ENCODE measurements around the gene PTPRG.

PTPRG gene

DNA sequence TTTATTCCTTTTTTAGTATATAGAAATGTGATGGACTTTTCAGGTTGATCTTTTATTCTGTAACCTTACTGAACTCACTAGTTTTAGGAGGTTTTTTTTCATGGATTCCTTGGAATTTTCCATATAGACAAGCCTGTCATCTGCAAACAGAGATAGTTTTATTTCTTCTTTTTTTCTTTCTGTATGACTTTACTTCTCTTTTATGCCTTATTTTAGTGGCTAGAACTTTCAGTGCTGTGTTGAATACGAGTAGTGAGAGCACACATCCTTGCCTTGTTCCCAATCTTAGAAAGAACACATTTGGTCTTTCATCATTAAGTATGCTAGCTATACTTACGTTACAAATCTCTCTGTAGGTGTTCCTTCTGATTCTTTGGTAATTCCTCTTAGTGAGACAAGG is 336.5 kb downstream of the PTPRG start:
- DNase-seq (ENCODE audit: low read depth), result no peak

DNA sequence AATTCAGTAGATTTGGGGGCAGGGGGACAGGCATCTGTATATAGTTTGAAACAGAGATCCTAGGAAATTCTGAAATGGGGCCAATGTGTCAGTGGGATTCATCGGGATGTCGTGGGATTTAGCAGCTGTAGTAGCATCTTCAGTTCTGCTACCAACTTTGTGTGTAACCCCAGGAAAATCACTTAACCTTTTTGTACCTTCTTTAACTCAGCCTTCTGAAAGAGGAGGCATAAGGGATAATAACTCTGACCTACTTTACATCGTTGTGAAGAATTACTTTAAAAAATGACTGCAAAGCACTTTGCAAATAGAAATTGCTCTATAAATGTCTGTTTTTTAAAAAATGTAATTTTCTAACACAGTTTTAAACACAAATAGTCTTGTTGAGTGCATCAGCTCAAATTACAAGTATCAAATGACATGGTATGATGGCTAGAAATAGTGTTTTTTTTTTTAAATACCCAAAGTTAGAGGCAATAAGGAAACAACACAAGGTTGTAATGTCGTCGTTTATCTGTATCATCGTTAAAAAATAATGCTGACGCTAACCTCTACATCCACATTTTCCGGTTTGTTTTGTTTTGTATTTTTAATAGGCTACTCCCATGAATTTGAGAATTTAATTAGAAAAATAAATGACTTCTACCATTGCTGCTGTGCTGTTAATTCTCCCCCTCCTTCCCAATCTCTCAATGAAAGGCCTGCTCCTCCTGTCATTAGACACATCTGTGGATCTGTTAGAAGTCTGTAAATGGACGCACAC is 338.5 kb downstream of the PTPRG start:
- DNase-seq (ENCODE audit: low read depth), result no peak

DNA sequence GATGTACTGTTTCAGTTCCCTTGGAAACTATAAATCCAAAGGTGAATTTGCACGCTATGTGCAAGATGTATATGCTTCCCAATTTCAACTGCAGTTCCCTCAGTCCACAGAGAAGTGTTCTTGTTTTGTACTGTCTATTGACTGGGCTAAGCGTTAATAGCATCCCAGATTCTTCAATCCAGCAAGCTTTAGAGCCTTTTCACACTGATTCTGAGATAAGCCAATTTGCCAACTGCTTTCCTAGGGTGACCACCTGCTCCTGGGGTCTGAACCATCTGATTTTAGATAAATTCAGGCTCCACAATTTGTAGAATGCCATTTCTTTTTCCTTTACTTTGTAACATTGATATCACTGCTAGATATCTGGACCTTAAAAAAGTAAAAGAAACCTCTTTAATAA is 340.1 kb downstream of the PTPRG start:
- DNase-seq (ENCODE audit: low read depth), result no peak

DNA sequence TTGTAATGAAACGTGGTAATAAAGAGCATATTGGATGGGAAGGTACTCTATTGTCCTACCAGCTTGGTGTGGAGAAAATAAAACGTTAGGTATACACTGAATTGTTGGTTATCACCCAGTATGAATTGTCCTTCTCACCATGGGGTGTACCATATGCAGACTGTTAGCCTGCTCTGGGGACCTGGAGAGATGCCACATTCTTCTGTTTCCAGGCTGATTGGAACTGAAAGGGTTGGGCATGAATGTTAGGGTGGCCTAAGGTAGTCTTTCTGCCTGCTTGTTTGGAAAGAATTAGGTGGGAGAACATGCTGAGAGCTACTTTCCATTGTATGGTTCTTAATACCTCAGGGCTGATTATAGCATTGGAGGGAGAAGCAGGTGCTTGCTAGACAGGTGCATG is 340.6 kb downstream of the PTPRG start:
- DNase-seq (ENCODE audit: low read depth), result no peak

DNA sequence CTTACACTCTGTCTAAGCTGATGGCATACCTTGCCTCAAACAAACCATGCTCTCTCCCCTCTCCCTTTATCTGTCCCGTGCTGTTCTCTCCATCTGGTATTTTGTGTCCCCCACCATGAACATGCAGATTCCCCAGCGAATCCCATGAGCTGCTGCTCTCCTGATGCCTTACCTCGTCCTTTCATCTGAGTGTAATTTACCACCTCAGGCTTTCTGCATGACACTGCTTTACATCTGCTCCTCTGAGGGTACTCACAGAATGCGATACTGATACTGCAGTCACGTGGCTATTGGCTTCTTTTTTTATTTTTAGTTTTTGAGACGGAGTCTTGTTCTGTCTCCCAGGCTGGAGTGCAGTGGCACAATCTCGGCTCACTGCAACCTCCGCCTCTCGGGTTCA is 341.7 kb downstream of the PTPRG start:
- no peak for DNase-seq (ENCODE audit: low read depth)

DNA sequence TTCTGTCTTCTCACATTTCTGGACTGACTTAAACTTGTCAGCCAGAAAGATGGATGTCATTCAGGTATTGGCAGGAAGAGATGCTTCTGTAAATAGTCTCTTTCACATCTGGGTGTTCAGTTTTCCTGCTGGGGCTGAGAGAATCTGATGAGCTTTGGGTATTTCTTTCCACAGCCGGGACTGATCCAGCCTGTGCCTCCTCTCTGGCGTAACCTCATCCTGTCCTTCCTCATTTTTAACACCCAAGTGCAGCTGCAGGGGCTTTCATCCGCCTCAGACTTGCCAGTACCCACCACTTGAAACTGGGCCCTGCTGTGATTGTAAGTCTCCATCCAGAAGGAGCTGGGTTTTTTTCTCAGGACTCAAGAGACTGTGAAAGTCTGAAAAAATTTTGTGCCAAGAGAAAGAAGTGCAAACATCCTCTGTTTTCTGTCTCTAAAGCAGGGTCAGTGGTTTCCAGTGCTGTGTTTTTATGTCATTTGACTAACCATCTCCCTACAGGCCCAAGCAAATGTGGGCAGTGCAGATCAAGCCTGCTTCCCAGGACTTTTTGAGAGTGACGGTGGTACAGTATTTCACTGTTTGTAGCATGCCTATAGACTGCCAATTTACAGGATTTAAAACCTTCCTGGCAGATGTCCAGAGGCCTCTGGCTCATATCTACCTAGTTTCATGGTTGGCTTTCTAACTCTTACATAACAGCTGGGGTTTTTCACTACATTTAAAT is 342.7 kb downstream of the PTPRG start:
- no peak for DNase-seq (ENCODE audit: low read depth)

DNA sequence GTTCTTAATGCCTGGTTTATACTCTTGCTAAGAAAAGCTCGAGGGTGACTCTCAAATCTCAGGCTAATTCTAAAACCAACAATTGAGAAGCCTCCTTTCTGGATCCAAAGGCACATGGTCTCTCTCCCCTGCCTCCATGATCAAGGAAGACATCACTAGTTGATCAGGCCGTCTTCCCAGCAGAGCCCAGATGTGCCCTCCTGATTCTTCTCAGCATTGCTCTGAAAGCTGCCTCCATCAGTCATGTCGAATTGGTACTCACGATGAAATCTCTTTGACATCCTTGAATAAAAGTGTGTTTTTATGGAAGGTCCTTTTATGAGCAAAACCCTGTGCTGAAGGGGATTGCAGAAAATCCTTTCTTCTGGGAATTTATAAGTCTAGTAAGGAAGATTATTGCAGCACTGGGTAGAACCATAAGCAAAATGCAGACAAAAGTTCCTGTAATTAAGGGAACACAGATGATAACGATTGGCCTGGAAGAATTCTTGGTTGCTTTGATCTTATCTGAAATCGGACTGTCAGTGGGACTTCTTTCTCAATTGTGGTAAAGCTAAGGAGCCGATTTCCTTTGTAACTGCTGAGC is 345.9 kb downstream of the PTPRG start:
- no peak for DNase-seq (ENCODE audit: low read depth)

DNA sequence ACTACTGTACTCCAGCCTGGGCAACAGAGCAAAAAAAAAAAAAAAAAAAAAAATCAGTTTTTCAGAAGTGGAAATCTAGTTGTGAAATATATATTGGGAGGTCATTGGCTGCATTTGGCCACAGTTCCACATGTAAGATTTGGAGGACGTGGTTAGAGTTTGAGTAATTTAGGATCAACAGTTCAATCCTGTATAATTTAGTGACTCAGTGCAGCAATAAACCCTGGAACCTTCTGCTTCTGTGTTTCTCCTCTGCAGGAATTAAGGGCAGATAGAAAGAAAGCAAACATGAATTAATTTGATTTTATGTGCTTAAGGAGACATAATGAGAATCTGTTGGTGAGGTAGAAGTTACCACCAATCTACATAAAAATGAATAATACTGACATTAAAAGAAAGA is 347.0 kb downstream of the PTPRG start:
- DNase-seq (ENCODE audit: low read depth), result no peak

DNA sequence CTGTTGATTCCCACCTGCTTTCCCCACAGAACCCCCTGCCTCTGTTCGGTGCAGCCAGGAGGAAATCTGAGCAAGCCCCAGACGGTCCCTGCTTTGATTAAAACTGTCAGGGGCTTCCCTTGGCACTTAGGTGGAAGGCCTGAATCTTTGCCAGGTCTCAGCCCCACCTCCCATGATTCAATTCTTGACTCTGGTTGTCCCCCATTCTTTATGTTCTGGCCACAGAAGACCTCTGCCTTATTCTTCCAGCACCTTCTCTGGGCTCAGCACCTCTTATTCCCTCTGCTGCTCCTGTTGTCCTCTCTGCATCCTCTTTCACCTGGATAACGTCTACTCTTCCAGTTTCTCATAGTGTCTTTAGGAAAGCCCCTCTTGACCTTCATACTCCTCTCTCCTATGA is 349.4 kb downstream of the PTPRG start:
- DNase-seq (ENCODE audit: low read depth), result no peak

DNA sequence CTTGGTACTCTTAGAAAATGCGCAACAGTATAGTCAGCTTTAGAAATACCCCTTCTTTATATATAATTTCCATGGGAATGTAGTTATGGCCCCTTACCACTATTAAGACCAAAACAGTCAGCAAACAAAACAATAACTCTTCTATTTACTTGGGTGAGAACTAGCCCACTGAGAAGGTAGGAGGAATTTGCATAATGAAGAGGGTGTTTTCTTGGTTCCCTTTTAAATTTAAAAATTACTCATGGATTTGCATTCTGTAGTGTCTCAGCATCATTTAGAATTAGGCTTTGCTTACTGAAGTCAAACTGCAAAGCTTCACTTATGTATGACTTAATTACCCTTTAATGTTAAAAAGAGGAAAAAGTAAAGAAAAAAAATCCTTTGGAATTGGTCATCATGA is 350.8 kb downstream of the PTPRG start:
- DNase-seq (ENCODE audit: low read depth), result no peak

DNA sequence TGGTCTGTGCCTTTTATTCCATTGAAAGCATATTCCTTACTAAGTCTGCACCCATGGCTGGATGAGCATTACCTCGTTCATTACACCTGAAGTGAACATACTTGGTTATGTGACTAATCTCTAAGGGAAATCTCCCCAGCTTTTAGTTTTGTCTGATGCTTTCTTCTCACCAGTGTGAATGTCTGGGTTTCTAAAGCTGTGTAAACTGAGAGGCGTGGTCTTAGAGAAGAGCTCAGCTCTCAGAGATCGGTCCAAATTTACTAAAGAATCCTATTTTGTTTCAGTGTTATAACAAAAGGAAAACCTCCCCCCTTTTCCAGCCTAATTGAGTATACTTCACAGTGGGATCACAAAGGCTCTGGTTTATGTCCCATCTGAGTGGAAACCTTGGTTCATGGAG is 352.3 kb downstream of the PTPRG start:
- no peak for DNase-seq (ENCODE audit: low read depth)

DNA sequence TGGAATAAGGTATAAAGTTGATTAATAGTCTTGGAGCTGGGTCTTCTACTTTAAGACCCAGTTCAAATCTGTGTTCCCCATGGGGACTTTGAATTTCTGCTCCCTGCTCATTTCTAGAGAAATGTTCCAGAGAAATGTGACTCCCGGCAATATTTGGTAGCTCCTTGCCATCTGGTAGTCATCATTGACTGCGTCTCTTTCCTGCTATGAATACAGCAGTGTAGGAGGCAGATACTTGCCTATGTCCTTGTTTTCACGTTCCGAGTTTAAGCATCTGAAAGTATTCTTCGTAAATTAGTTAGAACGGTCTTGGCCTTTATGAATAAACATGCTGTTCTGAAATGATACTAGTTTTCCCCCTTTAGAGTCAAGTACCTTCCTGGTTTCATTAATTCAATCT is 352.9 kb downstream of the PTPRG start:
- no peak for DNase-seq (ENCODE audit: low read depth)

DNA sequence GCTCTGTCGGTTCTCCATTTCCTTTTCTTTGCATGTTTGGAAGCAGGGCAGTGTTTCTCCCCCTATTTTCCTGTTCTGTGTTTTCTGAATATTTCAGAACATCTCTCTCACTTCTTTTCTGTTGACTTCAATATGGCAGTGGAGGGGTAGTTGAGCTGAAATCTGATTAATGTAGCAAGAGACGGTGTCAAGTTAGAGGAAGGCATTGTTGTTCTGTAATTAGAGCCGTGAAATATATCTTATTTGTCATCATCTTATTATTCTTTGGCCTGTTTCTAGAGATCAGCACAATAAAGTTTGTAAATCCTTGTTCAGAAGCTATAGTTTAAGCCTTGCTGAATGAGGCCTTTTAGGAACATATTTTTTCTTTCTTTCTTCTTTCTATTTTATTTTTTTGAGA is 353.9 kb downstream of the PTPRG start:
- DNase-seq (ENCODE audit: low read depth), result no peak

DNA sequence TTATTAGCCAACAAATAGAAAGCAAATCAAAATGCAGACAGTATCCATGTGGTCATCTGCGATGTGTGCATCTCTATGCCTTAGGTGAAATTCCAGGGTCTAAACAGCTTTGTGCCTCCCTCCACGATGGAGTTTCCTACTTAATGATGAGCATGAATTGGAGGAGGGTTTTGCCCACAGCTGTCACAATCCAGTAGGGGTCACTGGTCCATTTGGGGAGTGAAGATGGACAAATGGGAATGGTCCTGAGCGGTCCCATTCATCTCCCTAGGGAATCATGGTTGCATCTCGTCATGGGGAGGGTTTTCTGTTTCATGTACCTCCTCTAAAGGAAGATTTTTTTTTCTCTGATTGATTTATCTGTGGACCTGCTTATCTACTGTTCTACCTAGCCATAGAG is 358.0 kb downstream of the PTPRG start:
- no peak for DNase-seq (ENCODE audit: low read depth)

DNA sequence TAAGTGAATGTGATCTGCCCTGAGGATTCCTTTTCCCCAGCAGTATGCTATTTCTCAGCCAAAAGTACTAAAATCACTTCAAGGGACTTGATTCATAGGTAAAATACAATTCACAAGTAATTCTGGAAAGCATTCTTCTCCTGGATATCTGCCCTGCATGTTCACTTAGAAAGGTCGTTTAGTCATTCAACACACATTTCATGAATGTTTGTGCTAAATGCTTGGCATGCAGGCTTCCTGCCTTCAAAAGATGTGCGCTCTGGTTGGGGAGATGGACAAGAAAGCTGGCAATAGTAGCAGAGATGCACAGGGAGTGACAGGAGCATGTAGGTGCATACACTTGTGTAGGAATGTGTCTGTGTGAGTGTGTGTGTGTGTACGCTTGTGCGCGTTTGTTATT is 360.7 kb downstream of the PTPRG start:
- DNase-seq (ENCODE audit: low read depth), result no peak

DNA sequence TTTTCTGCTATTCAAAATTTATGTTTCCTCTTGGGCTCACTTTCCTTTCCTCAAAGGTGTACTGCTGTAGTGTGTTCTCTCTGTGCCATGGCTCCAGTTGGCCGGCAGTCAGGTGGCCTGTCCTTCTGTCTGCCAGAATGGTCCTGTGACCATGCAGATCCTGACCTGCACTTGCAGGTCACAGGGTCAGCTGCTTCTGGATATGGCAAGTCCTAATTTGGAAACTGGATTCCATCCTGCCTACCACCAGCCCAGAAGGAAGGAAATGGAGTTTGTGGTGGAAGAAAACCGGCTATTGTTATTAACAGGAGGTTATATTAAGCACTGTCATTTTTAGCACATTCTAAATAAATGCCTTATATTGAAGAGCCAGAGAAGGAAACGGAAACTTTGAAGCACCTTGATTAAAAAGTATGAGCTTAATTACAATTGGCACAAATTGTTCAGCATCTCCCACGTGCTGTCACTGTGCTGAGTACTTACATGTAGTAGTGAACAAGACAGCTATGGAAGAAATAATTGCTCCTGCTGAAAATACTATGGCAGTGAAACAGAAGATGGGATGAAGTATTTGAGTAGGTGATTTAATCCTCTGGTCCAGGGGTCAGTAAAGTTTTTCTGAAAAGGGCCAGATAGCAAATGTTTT is 362.8 kb downstream of the PTPRG start:
- no peak for DNase-seq (ENCODE audit: low read depth)

DNA sequence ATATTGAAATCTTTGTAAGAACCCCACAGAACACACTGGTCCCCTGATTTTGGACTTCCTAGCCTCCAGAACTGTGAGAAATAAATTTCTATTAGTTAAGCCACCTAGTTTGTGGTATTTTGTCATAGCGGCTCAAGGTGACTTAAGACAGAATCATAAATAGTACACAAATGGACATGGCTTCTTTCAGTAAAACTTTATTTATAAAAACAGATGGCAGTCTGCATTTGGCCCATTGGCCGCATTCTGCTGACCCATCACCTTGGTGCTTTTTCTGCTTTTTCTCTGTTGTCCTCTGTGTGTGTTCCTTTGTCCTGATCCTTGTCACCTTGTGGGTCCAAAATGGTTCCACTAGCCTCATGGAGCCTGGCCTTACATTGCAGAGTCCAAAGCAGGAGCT is 363.6 kb downstream of the PTPRG start:
- DNase-seq (ENCODE audit: low read depth), result no peak

DNA sequence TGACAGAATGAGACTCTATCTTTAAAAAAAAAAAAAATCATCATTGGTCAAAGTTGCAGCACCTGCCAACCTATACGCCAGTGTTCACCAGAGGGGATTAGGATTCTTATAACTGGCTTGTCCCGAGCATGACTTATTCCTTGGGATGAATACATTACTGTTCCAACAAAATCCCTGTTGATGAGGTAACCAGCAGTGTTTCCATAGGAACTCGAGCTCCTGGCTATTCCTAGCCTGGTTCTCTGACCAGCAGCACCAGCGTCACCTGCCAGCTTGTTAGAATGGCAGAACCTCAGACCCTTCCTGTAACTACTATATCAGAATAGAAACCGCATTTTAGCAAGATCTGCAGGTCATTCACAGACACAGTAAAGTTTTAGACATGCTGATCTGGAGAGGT is 364.4 kb downstream of the PTPRG start:
- no peak for DNase-seq (ENCODE audit: low read depth)

DNA sequence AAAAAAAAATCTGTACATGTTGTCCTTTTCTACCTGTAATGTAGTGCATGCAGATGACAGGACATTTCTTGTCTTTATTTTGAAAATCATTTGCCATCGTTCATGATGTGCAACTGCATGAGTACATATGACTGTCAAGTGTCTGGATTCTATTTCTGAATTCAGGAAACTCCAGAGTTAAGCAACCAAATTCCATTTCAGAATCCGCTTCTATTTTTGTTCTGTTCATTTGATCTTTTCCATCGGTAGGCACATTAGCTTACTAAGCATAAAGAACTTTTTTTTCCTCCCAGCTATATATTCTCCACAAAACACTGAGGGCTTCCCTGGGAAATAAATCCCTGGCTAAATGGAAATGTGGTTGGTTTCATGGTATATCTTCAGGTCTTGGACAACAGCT is 365.6 kb downstream of the PTPRG start:
- no peak for DNase-seq (ENCODE audit: low read depth)

DNA sequence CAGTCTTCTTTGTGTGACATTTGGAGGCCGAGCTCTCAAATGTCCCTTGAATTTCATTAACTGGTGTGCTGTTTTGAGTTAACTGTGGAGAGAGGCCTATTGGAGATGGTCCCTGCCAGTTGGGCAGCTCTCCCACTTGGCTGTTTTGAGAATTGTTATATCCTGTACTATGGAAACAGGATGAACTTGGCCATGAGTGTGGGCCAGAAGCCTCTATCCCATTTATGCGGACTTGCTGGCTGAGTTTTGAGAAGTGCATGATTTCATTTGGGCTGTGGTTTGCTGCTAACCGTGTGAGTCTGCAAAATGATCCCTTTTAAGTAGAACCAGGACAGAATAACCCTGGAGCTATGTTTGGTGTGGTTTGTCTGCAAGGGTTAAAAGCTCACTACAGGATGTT is 366.0 kb downstream of the PTPRG start:
- no peak for DNase-seq (ENCODE audit: low read depth)

DNA sequence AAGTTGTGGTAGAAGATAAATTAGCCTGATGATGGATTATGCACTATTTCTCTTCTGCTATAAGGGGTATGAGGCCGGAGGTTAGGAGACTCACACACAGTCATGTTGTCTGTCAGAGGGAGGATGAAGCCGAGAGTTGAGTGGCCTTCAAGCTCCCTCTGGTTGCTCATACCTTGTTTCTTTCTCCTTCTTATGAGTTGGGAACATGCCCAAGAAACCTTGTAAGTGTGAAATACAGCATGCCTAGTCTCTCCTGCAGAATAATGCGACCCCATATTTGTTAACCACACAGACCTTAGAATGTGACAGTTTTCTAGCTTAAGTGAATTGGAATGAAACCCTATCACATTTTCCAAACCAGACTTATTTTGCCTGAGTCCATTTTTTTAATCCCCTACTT is 366.7 kb downstream of the PTPRG start:
- DNase-seq (ENCODE audit: low read depth), result no peak

DNA sequence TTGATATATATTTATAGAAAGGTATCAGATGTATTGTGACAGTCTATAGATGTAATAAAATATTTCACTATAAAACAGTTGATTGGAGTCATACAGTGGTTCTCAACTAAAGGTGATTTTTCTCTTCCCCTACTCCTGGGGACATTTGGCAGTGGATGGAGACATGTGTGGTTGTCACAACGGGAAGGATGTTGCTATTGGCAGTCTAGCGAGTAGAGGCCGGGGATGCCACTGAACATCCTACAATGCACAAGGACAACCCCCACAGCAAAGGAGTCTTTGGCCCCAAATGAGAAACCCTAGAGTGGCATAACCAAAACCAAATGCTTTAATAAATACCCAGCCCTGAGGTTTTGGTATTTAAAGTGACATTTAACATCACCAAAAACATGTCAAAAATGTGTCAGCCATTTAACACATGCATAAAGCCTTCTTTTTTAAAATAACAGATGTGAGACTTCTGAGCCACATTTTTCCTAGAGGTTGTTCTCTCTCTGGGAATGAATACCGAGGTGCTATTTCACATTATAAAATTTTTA is 367.5 kb downstream of the PTPRG start:
- no peak for DNase-seq (ENCODE audit: low read depth)

DNA sequence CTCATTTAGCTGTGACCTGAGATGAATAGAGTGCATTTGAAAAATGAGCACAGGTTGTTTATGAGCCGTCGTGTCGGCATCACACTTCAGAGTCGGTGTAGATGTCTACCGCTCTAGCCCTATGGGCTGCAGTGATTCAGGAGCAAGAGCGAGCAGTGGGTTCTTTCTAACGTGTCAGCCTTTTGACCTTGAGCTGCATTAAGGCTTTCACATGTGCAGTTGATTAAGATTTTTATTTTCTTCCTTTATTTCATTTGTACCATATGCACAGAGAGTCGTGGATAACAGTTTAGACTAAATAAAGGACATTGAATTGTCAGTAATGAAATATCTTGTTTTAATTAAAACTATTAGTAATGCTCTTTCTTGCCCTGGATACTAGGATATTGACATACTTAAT is 368.2 kb downstream of the PTPRG start:
- no peak for DNase-seq (ENCODE audit: low read depth)
